Fibroblast of mammary gland (primary cell): ENCODE data around the gene SETBP1.

ENCODE experiments used
- DNase-seq: peaks from one replicate; pipeline ENCODE4 v3.0.0-alpha.2; 2010; ENCODE audit warnings: low read depth
- H3K4me3 ChIP-seq: 2 replicates; pipeline ENCODE4 v1.5.1; 2011; ENCODE audit warnings: low read depth, mild to moderate bottlenecking, low read length, moderate library complexity; ENCODE audit not compliant: control insufficient read depth
- TF ChIP-seq, protein P1 (sequence below): conservative IDR thresholded peaks from 2 replicates; pipeline ENCODE4 v1.5.1; 2011; ENCODE audit warnings: low read depth, low read length, inconsistent platforms; ENCODE audit not compliant: control insufficient read depth, insufficient read depth

Gene SETBP1

DNA sequence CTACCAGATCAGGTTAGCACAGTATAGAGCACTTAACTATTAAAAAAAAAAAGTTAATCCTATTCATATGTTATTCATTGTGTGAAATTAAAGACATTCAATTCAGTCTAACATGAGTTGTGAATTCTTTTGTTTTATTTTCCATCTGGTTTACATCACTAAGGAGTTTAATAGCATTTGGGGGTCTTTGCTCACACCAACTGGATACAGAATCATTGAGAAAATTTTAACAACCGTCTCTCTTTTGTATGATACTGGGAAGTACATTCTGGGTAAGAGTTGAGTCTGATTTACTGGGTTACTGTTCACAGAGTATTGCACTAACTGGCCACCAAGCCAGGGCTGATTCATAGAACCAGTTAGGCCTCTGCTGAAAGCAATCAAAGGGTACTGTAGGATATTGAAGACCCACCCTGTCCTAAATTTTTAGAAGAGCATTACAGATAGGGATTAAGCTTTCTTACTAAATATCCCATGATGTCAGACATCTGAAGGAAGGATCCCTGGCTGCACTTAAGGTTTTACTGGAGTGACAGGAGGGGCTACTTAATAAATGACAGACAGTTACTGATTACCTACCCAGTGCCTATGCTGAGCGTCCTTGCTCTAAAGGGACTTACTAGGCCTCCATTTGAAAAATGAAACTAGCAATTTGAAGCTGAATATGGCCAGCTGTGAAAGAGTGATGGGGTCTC, 387.9 kb downstream of the SETBP1 start:
- no peak overlapping the region for H3K4me3 ChIP-seq
- no peak for DNase-seq
- TF ChIP-seq, protein P1, sequence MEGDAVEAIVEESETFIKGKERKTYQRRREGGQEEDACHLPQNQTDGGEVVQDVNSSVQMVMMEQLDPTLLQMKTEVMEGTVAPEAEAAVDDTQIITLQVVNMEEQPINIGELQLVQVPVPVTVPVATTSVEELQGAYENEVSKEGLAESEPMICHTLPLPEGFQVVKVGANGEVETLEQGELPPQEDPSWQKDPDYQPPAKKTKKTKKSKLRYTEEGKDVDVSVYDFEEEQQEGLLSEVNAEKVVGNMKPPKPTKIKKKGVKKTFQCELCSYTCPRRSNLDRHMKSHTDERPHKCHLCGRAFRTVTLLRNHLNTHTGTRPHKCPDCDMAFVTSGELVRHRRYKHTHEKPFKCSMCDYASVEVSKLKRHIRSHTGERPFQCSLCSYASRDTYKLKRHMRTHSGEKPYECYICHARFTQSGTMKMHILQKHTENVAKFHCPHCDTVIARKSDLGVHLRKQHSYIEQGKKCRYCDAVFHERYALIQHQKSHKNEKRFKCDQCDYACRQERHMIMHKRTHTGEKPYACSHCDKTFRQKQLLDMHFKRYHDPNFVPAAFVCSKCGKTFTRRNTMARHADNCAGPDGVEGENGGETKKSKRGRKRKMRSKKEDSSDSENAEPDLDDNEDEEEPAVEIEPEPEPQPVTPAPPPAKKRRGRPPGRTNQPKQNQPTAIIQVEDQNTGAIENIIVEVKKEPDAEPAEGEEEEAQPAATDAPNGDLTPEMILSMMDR: no peak

DNA sequence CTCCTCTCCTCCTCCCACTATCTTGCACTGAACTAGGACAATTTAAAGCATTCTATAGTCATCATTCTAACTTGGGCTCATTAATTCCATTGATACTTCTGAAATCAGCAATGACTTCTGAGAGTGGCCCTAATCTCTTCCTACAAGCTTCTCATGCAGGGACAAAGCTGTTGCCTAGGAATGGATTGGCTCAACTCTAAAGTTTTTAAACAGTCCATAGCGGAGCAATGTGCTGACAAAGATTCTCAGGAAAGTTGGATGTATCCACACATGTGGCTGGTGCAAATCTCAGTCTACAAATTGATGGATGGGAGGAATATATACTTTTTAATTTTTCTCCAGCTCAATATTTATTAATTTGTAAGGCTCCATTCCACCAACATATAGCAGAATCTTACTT, 388.9 kb downstream of the SETBP1 start:
- DNase-seq: no peak
- TF ChIP-seq, protein P1: no peak
- no peak overlapping the region for H3K4me3 ChIP-seq

DNA sequence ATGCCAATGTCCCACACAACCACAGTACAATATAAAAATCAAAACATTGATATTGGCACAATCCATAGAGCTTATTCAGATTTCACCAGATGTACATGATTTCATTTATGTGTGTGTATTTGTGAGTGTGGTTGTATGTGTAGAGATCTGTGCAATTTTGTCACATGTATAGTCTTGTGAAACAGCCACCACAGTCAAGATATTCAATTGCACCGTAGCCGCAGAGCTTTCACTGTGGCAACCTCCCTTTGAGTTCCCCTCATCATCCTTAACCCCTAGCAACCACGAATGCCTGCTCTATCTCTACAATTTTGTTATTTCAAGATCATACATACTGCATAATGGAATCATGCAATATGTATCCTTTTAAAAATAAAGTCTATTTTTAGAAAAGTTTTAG, 391.3 kb downstream of the SETBP1 start:
- TF ChIP-seq, protein P1: no peak
- no peak overlapping the region for H3K4me3 ChIP-seq
- DNase-seq: no peak

DNA sequence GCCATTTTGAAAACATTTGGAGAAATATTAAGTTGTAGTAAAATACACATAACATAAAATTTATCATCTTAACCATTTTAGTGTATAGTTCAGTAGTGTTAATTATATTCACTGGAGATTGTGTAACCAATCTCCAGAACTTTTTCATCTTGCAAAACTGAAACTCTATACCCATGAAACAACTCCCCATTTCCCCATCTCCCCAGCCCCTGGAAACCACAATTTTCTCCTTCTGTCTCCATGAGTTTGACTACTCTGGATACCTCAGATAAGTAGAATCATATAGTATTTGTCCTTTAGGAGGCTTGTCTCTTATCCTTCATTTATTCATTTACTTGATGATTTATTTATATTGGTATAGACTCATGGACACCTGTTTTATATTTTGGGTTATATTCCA, 392.9 kb downstream of the SETBP1 start:
- TF ChIP-seq, protein P1: no peak
- no peak for DNase-seq
- H3K4me3 ChIP-seq: no peak overlapping the region

DNA sequence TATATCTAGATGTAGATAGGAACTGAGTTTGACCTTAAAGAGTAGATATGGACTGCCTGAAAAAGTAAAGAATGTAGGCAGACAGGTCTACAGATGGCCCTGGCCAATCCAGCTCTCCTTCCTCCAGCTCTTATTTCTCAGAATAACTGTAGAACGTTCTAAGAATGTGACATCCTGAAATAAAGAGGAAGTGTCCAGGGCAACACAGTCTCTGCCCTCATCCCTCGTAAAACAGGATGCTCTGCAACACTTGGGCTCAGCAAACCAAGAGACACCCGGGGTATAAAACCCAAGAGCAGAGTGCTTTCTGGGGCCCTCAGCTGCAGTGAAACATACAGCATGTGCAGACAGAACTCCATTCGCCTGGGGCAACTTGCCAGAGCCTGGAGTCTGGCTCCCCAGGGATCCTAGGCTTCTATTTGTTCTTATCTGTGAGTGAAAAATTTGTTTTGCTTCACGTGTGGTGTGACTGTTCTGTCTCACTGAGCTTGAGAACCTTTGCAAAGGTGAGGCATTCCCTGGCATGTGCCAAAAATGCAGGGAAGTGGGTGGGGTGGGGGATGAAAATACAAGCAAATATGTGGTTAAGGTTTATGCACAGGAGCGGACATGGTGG, 401.0 kb downstream of the SETBP1 start:
- DNase-seq: peak; percentile 12
- TF ChIP-seq, protein P1: no peak
- H3K4me3 ChIP-seq: no peak overlapping the region

DNA sequence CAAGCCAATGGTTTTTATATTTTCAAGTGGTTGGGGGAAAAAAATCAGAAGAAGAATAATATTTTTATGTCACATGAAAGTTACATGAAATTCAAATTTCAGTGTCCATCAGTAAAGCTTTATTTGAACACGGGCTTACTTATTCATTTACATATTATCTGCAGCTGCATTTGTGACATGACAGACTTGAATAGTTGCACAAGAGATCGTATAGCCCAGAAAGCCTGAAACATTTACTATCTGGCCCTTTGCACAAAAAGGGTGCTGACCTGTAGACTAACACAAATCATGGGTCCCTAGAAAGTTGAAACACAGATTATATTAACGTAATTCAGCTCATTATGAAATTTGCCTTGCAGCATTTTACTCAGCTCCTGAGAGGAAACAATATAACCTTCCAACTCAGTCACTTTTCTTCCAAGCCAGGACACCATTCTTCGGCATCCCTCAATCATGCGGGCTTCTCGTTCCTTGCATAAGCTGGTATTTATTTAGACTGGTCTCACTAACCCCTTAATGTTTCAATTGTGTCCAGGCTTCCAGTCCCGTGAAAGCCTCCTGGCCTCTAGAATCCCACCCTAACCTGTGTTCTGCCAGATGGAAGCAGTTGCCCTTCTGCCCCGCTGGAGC, 402.7 kb downstream of the SETBP1 start:
- TF ChIP-seq, protein P1: no peak
- no peak for DNase-seq
- H3K4me3 ChIP-seq: no peak overlapping the region
